HEK293 (cell line): ENCODE measurements around the gene PAIP2.

Experiments
- KLF7 ChIP-seq: fragments of 450-650 bp; formaldehyde crosslinking; IDR thresholded peaks from 2 replicates; pipeline ENCODE4 v1.5.1; 2016; ENCODE audit warnings: missing biosample characterization, missing genetic modification characterization, borderline replicate concordance
- KLF8 ChIP-seq: fragments of 450-650 bp; formaldehyde crosslinking; IDR thresholded peaks from 2 replicates; pipeline ENCODE4 v1.5.1; 2016; ENCODE audit warnings: missing biosample characterization, missing genetic modification characterization
- KLF9 ChIP-seq: fragments of 450-650 bp; formaldehyde crosslinking; IDR thresholded peaks from 2 replicates; pipeline ENCODE4 v1.5.1; 2016; ENCODE audit warnings: missing biosample characterization, missing genetic modification characterization, low read depth
- REPIN1 ChIP-seq: fragments of 450-650 bp; formaldehyde crosslinking; IDR thresholded peaks from 2 replicates; pipeline ENCODE4 v1.5.1; 2017; ENCODE audit warnings: missing biosample characterization, missing genetic modification characterization, low read depth
- SP2 ChIP-seq: fragments of 450-650 bp; formaldehyde crosslinking; IDR thresholded peaks from 2 replicates; pipeline ENCODE4 v1.5.1; 2016; ENCODE audit warnings: missing biosample characterization, missing genetic modification characterization
- SP7 ChIP-seq: fragments of 450-650 bp; formaldehyde crosslinking; IDR thresholded peaks from 2 replicates; pipeline ENCODE4 v1.5.1; 2016; ENCODE audit warnings: missing biosample characterization, missing genetic modification characterization
- YY2 ChIP-seq: fragments of 450-650 bp; formaldehyde crosslinking; IDR thresholded peaks from 2 replicates; pipeline ENCODE4 v1.5.1; 2016; ENCODE audit warnings: missing biosample characterization, missing genetic modification characterization
- ZBTB48 ChIP-seq: fragments of 450-650 bp; formaldehyde crosslinking; IDR thresholded peaks from 2 replicates; pipeline ENCODE4 v1.5.1; 2016; ENCODE audit warnings: missing biosample characterization, missing genetic modification characterization
- ZBTB7A ChIP-seq: fragments of 450-650 bp; formaldehyde crosslinking; IDR thresholded peaks from 2 replicates; pipeline ENCODE4 v1.5.1; 2016; ENCODE audit warnings: low read depth, missing biosample characterization, missing genetic modification characterization
- ZIC2 ChIP-seq: fragments of 450-650 bp; formaldehyde crosslinking; IDR thresholded peaks from 2 replicates; pipeline ENCODE4 v1.5.1; 2016; ENCODE audit warnings: missing biosample characterization, missing genetic modification characterization
- ZNF10 ChIP-seq: fragments of 450-650 bp; formaldehyde crosslinking; IDR thresholded peaks from 2 replicates; pipeline ENCODE4 v1.5.1; 2017; ENCODE audit warnings: missing biosample characterization, missing genetic modification characterization
- ZNF132 ChIP-seq: fragments of 450-650 bp; formaldehyde crosslinking; IDR thresholded peaks from 2 replicates; pipeline ENCODE4 v1.5.1; 2017; ENCODE audit warnings: missing biosample characterization, missing genetic modification characterization, borderline replicate concordance
- ZNF133 ChIP-seq: fragments of 450-650 bp; formaldehyde crosslinking; IDR thresholded peaks from 2 replicates; pipeline ENCODE4 v1.5.1; 2016; ENCODE audit warnings: missing biosample characterization, missing genetic modification characterization
- ZNF169 ChIP-seq: fragments of 450-650 bp; formaldehyde crosslinking; IDR thresholded peaks from 2 replicates; pipeline ENCODE4 v1.5.1; 2016; ENCODE audit warnings: missing biosample characterization, missing genetic modification characterization
- ZNF223 ChIP-seq: fragments of 450-650 bp; formaldehyde crosslinking; IDR thresholded peaks from 2 replicates; pipeline ENCODE4 v1.5.1; 2016; ENCODE audit warnings: missing biosample characterization, missing genetic modification characterization
- ZNF391 ChIP-seq: fragments of 450-650 bp; formaldehyde crosslinking; IDR thresholded peaks from 2 replicates; pipeline ENCODE4 v1.5.1; 2016; ENCODE audit warnings: low read depth, missing biosample characterization, missing genetic modification characterization, borderline replicate concordance
- ZNF530 ChIP-seq: fragments of 450-650 bp; formaldehyde crosslinking; IDR thresholded peaks from 2 replicates; pipeline ENCODE4 v1.5.1; 2016; ENCODE audit warnings: low read depth, missing biosample characterization, missing genetic modification characterization
- ZNF585B ChIP-seq: fragments of 450-650 bp; formaldehyde crosslinking; IDR thresholded peaks from 2 replicates; pipeline ENCODE4 v1.5.1; 2016; ENCODE audit warnings: missing biosample characterization, missing genetic modification characterization
- ZNF610 ChIP-seq: fragments of 450-650 bp; formaldehyde crosslinking; IDR thresholded peaks from 2 replicates; pipeline ENCODE4 v1.5.1; 2016; ENCODE audit warnings: missing biosample characterization, missing genetic modification characterization, borderline replicate concordance
- ZNF747 ChIP-seq: fragments of 450-650 bp; formaldehyde crosslinking; IDR thresholded peaks from 2 replicates; pipeline ENCODE4 v1.5.1; 2016; ENCODE audit warnings: missing biosample characterization, missing genetic modification characterization
- ZNF776 ChIP-seq: fragments of 450-650 bp; formaldehyde crosslinking; IDR thresholded peaks from 2 replicates; pipeline ENCODE4 v1.5.0; 2017; ENCODE audit warnings: missing biosample characterization, missing genetic modification characterization, borderline replicate concordance
- ZNF843 ChIP-seq: fragments of 450-650 bp; formaldehyde crosslinking; IDR thresholded peaks from 2 replicates; pipeline ENCODE4 v1.5.1; 2016; ENCODE audit warnings: missing biosample characterization, missing genetic modification characterization
- TF ChIP-seq, protein P1 (sequence below): fragments of 450-650 bp; IDR thresholded peaks from 2 replicates; pipeline ENCODE4 v1.5.1; 2018; ENCODE audit warnings: missing biosample characterization, mild to moderate bottlenecking, missing genetic modification characterization
- TF ChIP-seq, protein P2 (sequence below): fragments of 450-650 bp; formaldehyde crosslinking; conservative IDR thresholded peaks from 2 replicates; pipeline ENCODE4 v1.5.1; 2016; ENCODE audit warnings: low read depth, missing biosample characterization, missing genetic modification characterization
- TF ChIP-seq, protein P3 (sequence below): fragments of 450-650 bp; formaldehyde crosslinking; IDR thresholded peaks from 2 replicates; pipeline ENCODE4 v1.5.1; 2017; ENCODE audit warnings: missing biosample characterization, missing genetic modification characterization
- TF ChIP-seq, protein P4 (sequence below): fragments of 450-650 bp; formaldehyde crosslinking; IDR thresholded peaks from 2 replicates; pipeline ENCODE4 v1.5.1; 2016; ENCODE audit warnings: missing biosample characterization, missing genetic modification characterization
- TF ChIP-seq, protein P5 (sequence below): fragments of 450-650 bp; formaldehyde crosslinking; IDR thresholded peaks from 2 replicates; pipeline ENCODE4 v1.5.1; 2016; ENCODE audit warnings: missing biosample characterization, missing genetic modification characterization

The PAIP2 gene

DNA sequence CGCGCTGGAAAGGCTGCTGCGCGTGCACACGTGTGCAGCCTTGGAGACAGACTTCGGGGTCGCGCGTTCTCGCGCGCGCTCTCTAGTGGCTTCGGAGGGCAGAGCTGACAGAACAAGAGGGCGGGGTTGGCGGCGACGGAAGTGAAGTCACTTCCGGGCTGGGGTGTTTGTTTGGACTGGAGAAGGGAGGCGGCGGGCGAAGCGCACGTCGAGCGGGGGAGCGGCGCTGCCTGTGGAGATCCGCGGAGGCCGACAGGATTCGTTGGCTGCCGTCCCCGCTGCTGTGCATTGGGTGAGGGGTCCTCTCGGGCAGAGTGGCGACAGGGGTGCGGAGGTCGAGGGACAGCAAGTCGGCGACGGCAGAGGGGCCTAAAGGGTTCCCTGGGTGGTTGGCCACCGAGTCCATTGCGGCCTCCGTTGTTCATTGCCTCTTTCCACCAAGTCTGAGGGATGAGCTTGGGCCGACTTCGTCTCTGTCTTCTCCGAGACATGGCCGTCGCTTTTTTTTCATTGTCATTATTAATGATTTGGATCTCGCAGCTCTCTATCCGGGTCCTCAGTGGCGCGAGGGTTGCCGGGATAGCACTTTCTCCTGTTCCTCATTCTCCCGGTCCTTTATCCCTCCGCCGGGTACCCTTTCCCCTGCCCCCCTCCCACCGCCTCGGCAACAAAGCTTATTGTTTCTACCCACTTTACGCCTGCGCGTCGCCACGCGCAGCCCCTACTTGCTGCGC is at the start of gene PAIP2 (continued):
- TF ChIP-seq KLF7 (tag by site-specific recombination) (peak; percentile 63; the same call in 1 of the 2 replicates), ZNF585B (tag by site-specific recombination) (0 out of 2 replicates have a peak, but pooled peaks have one; percentile 28), ZNF10 (tag by site-specific recombination) (no peak), ZNF391 (peak; percentile 95), ZBTB48 (tag by site-specific recombination) (peak; percentile 80; the same call in 1 of the 2 replicates), ZNF169 (tag by site-specific recombination) (0 out of 2 replicates have a peak, but pooled peaks have one; percentile 43), ZNF133 (tag by site-specific recombination) (peak; percentile 59), REPIN1 (tag by site-specific recombination) (peak; percentile 98; the same call in 1 of the 2 replicates), ZNF843 (tag by site-specific recombination) (peak; percentile 93), KLF8 (tag by site-specific recombination) (peak; percentile 93), ZNF747 (no peak), ZIC2 (tag by site-specific recombination) (peak; percentile 55), KLF9 (tag by site-specific recombination) (peak; percentile 92), ZBTB7A (tag by site-specific recombination) (peak; percentile 86), ZNF610 (tag by site-specific recombination) (peak; percentile 96), ZNF530 (tag by site-specific recombination) (no peak), ZNF776 (tag by site-specific recombination) (no peak), SP7 (peak; percentile 95), ZNF223 (peak; percentile 71; the same call in 1 of the 2 replicates), SP2 (tag by site-specific recombination) (peak; percentile 94), YY2 (tag by site-specific recombination) (peak; percentile 76), ZNF132 (tag by site-specific recombination) (no peak)
- TF ChIP-seq, protein P1, sequence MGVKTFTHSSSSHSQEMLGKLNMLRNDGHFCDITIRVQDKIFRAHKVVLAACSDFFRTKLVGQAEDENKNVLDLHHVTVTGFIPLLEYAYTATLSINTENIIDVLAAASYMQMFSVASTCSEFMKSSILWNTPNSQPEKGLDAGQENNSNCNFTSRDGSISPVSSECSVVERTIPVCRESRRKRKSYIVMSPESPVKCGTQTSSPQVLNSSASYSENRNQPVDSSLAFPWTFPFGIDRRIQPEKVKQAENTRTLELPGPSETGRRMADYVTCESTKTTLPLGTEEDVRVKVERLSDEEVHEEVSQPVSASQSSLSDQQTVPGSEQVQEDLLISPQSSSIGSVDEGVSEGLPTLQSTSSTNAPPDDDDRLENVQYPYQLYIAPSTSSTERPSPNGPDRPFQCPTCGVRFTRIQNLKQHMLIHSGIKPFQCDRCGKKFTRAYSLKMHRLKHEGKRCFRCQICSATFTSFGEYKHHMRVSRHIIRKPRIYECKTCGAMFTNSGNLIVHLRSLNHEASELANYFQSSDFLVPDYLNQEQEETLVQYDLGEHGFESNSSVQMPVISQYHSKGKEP (tag by site-specific recombination) = peak; percentile 49; the same call in 1 of the 2 replicates
- TF ChIP-seq, protein P2, sequence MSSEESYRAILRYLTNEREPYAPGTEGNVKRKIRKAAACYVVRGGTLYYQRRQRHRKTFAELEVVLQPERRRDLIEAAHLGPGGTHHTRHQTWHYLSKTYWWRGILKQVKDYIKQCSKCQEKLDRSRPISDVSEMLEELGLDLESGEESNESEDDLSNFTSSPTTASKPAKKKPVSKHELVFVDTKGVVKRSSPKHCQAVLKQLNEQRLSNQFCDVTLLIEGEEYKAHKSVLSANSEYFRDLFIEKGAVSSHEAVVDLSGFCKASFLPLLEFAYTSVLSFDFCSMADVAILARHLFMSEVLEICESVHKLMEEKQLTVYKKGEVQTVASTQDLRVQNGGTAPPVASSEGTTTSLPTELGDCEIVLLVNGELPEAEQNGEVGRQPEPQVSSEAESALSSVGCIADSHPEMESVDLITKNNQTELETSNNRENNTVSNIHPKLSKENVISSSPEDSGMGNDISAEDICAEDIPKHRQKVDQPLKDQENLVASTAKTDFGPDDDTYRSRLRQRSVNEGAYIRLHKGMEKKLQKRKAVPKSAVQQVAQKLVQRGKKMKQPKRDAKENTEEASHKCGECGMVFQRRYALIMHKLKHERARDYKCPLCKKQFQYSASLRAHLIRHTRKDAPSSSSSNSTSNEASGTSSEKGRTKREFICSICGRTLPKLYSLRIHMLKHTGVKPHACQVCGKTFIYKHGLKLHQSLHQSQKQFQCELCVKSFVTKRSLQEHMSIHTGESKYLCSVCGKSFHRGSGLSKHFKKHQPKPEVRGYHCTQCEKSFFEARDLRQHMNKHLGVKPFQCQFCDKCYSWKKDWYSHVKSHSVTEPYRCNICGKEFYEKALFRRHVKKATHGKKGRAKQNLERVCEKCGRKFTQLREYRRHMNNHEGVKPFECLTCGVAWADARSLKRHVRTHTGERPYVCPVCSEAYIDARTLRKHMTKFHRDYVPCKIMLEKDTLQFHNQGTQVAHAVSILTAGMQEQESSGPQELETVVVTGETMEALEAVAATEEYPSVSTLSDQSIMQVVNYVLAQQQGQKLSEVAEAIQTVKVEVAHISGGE (tag by site-specific recombination) = peak; percentile 93
- TF ChIP-seq, protein P3, sequence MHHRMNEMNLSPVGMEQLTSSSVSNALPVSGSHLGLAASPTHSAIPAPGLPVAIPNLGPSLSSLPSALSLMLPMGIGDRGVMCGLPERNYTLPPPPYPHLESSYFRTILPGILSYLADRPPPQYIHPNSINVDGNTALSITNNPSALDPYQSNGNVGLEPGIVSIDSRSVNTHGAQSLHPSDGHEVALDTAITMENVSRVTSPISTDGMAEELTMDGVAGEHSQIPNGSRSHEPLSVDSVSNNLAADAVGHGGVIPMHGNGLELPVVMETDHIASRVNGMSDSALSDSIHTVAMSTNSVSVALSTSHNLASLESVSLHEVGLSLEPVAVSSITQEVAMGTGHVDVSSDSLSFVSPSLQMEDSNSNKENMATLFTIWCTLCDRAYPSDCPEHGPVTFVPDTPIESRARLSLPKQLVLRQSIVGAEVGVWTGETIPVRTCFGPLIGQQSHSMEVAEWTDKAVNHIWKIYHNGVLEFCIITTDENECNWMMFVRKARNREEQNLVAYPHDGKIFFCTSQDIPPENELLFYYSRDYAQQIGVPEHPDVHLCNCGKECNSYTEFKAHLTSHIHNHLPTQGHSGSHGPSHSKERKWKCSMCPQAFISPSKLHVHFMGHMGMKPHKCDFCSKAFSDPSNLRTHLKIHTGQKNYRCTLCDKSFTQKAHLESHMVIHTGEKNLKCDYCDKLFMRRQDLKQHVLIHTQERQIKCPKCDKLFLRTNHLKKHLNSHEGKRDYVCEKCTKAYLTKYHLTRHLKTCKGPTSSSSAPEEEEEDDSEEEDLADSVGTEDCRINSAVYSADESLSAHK (tag by site-specific recombination) = peak; percentile 79
- TF ChIP-seq, protein P4, sequence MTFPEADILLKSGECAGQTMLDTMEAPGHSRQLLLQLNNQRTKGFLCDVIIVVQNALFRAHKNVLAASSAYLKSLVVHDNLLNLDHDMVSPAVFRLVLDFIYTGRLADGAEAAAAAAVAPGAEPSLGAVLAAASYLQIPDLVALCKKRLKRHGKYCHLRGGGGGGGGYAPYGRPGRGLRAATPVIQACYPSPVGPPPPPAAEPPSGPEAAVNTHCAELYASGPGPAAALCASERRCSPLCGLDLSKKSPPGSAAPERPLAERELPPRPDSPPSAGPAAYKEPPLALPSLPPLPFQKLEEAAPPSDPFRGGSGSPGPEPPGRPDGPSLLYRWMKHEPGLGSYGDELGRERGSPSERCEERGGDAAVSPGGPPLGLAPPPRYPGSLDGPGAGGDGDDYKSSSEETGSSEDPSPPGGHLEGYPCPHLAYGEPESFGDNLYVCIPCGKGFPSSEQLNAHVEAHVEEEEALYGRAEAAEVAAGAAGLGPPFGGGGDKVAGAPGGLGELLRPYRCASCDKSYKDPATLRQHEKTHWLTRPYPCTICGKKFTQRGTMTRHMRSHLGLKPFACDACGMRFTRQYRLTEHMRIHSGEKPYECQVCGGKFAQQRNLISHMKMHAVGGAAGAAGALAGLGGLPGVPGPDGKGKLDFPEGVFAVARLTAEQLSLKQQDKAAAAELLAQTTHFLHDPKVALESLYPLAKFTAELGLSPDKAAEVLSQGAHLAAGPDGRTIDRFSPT (tag by site-specific recombination) = no peak
- TF ChIP-seq, protein P5, sequence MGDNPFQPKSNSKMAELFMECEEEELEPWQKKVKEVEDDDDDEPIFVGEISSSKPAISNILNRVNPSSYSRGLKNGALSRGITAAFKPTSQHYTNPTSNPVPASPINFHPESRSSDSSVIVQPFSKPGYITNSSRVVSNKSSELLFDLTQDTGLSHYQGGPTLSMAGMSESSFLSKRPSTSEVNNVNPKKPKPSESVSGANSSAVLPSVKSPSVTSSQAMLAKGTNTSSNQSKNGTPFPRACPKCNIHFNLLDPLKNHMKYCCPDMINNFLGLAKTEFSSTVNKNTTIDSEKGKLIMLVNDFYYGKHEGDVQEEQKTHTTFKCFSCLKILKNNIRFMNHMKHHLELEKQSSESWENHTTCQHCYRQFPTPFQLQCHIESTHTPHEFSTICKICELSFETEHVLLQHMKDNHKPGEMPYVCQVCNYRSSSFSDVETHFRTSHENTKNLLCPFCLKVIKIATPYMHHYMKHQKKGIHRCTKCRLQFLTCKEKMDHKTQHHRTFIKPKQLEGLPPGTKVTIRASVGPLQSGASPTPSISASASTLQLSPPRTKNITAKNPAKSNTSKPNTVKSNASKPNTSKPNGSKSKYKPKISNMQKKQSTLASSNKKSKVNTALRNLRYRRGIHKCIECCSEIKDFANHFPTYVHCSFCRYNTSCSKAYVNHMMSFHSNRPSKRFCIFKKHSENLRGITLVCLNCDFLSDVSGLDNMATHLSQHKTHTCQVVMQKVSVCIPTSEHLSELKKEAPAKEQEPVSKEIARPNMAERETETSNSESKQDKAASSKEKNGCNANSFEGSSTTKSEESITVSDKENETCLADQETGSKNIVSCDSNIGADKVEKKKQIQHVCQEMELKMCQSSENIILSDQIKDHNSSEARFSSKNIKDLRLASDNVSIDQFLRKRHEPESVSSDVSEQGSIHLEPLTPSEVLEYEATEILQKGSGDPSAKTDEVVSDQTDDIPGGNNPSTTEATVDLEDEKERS (tag by site-specific recombination) = peak; percentile 90
